ENCODE results near the gene ADARB2.

ADARB2 gene

DNA sequence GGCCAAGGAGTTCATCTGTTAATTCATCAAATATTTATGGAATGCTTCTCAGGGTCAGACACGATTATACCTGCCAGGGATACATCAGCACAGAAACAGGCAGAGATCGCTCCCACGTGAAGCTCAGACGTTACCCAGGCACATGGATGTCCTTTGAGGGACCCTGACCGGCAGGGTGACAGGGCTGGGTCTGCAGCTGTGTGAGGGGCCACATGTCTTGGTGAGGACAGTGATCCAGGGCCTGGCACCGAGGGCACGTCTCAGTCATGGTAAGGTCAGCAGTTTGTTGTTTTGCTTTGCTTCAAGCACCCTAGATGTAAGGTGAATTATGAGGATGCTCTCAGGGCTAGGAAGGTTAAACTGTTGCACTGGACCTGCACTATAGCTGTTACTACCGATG, 453.2 kb downstream of the ADARB2 start:
- DNase-seq (ENCODE audit: low spot score) = no peak

GRCh38 chr10:1281405-1281782, 455.9 kb downstream of the ADARB2 start:
- DNase-seq (ENCODE audit: low spot score) = no peak

- no peak for DNase-seq (ENCODE audit: low spot score)
Measured at GRCh38 chr10:1280466-1281404, 456.6 kb downstream of the ADARB2 start.

DNA sequence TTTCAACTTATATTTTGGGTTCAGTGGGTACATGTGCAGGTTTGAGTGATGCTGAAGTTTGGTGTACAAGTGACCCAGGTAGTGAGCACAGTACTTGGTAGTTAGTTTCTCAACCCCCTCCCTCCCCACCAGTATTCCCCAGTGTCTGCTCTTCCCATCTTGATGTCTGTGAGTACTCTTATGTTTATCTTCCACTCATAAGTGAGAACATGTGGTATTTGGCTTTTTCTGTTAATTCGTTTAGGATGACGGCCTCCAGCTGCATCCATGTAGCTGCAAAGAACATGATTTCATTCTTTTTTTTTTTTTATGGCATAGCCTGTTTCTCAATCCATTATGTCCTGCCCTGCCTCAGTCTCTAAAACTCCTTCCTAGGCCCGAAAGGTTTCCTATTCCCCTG, 459.0 kb downstream of the ADARB2 start:
- DNase-seq (ENCODE audit: low spot score) = no peak

DNA sequence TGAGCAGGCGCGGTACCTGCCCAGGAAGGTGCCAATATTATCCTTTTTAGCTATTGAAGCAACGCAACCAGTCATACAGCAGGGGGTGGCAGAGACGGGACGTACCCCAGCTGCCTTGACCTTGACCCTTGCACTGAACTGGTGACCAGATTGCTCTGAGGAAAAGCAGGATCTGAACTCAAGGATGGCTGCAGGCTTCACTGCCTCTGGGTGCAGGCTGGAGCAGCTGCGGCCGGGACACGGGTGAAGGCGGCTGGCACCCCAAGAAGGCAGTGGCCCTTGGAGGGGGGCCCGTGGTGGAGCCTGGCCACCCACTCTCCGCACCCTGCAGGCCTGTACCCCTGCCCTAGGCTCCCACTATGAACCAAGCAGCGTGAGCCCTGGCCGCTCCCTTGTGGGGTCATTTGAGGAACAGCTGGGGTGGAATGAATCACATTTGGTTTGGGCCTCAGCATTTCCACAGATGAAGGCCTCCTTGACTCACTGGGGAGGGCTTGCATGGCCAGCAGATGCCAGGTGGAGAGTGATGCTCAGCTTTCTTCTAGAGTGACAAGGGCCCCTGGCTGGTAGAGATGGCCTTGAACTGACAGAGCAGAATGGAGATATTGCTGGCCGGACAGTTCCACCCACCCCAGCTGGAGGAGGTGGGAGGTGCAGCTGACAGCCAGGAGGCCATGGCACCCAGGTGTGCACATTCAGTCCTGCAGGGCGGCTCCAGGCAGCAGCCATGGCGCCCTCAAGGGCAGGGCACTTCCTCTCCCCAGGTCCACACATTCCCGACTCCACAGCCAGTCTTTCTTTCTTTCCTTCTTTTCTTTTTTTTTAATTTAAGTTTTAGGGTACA, 462.4 kb downstream of the ADARB2 start:
- no peak for DNase-seq (ENCODE audit: low spot score)

DNA sequence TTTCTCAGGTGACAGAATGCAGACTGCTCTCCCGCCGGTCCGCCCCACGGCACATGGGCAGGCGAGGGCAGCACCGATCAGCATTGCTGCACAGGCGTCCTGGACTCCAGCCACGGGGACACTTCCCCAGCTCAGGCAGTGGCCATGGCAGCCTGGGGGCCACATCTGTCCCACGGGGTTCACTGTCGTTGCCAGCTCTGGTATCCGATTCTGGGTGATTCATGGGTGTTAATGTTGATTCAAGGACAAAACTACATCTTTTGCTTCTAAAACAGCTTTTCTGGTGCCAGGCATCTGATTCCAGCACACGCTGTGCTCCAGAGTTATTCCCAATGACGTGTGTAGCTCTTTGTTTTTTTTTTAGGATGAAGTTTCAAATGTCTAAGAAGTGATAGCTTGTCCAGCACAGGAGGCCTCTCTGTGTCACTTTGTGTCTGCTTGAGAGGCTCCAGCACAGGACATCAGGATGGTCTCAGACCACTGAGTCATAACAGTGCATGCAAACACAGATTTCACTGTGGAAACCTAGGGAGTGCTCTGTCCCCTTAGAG, 463.1 kb downstream of the ADARB2 start:
- DNase-seq (ENCODE audit: low spot score) = no peak

- no peak for DNase-seq (ENCODE audit: low spot score)
Measured at GRCh38 chr10:1273372-1274105, 463.8 kb downstream of the ADARB2 start.

GRCh38 chr10:1272777-1273161, 464.6 kb downstream of the ADARB2 start:
- DNase-seq (ENCODE audit: low spot score) = no peak

DNA sequence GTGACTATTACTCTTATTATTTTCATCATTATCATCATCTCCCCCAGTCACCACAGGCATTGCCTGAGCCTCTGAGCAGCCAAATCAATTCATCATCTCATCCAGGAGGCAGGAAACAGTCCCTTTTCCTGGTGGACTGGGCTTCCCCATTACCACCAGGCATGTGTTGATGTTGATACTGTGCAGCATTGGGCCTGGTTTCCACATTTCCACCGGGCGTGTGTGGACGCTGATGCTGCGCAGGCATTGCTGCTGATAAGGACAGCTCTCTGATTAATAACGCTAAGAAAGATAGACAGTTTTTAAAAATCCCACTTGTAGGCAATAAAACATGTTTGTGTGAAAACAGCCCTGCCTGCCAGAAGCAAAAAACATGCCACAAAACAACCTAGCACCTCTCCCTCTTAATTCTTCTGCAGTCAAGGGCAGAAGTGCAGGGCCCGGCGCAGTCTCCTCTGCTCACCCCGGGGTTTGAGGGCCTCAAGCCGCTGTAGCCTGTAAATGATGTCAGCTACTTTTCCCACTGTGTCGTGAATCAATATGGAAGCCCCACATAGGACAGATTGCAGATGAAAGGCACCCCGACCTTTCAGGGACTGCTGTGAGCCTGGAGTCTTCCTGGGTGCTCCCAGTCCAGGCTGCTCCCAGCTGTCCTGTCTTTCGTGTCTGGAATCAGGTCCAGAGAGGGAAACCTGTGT, 465.1 kb downstream of the ADARB2 start:
- DNase-seq (ENCODE audit: low spot score) = no peak

GRCh38 chr10:1270906-1271305, 466.4 kb downstream of the ADARB2 start:
- no peak for DNase-seq (ENCODE audit: low spot score)

GRCh38 chr10:1270490-1270889, 466.8 kb downstream of the ADARB2 start:
- DNase-seq (ENCODE audit: low spot score) = no peak

- no peak for DNase-seq (ENCODE audit: low spot score)
Measured at GRCh38 chr10:1268831-1269230, 468.5 kb downstream of the ADARB2 start.

- no peak for DNase-seq (ENCODE audit: low spot score)
Measured at GRCh38 chr10:1267568-1267967, 469.8 kb downstream of the ADARB2 start.

- no peak for DNase-seq (ENCODE audit: low spot score)
Measured at GRCh38 chr10:1267148-1267547, 470.2 kb downstream of the ADARB2 start.

GRCh38 chr10:1266033-1266802, 471.1 kb downstream of the ADARB2 start:
- DNase-seq (ENCODE audit: low spot score) = no peak

DNA sequence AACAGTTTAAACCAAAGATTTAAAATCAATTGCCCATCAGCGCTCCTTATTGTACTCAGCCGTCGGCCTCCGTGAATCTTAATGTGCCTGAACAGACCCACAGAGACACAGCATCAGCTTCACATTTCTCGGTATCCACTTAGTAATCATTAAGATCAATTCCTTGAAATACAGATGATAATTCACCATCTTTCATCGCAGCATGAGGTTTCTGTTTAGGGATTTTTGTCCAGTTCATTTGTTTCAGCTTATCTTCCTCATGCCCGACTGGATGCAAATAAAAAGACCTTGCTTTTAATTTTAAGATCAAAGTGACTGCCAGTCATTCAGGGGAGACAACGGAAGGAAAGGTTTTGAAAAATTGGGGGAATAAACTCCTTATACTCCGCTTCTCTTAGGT, 473.3 kb downstream of the ADARB2 start:
- no peak for DNase-seq (ENCODE audit: low spot score)

DNA sequence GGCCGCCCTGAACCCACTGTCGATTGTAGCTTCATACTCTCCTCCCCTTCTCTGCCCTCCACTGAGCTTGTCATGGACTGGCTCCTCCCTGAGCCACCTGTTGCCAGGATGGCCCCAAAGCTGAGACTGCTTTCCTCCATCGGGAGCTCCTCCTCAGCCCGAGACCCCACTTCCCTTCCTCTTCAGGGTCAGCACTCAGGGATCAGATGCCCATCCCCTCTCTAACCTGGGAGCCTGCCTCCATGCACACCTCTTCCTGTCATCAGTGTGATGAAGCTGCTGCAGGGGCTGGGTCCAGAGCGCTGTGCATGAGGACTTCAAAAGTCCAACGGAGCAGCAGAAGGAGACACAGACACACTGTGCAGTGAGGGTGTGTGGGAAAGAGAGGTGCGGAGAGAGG, 480.1 kb downstream of the ADARB2 start:
- DNase-seq (ENCODE audit: low spot score) = no peak

GRCh38 chr10:1256432-1256725, 480.9 kb downstream of the ADARB2 start:
- DNase-seq (ENCODE audit: low spot score) = no peak

DNA sequence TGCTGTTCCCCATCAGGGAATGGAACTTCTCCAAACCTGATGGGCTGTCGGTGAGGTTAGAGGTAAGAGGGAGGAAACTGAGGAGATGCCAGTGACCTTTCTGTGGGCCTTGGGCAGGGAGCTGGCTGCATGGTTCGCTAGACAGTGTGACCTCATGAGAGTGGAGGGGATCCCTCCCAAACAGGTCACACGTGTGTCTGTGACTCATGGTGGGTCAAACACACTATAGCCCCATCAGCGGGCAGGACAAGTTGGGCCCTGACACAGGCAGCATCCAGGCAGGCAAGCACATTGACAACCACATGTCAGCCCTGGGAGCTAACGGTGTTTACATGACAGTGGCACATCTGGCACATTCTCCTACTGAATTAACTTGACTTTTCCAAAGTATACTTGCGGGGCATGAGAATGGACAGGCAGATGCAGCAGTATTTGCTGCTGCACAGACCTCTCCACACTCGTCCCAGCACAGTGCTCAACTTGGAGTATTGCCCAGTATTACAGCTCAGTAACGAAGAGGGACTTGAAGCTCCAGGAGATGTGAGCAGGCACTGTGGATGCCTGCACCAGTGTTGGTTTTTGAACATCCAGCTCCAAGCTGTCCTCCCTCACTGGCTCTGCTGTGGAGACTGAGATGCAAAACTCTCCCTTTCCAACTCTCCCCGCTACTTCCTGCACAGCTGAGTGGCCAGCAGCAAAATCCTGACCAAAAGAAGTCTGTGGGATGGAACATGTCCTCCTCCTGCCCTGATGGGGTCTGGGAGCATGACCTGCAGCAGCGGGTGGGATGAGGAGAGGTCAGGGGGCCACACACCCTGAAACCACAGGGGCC, 481.5 kb downstream of the ADARB2 start:
- no peak for DNase-seq (ENCODE audit: low spot score)

GRCh38 chr10:1255118-1255517, 482.2 kb downstream of the ADARB2 start:
- DNase-seq (ENCODE audit: low spot score) = no peak

All from HuH-7.5 (cell line).